Nephron (organoid): ENCODE data around the gene CLPTM1L.
"Not testable (repeated sequence)": the region's sequence is repeated elsewhere in the genome, so short reads cannot be mapped to it uniquely, and the experiment has no call there.

ENCODE experiments used
- H3K27ac Mint-ChIP-seq, 3 experiments: 2 replicates each; pipeline ENCODE4 v1.8.0; 2020; ENCODE audit warnings: mixed read lengths in 3 of 3, mild to moderate bottlenecking in 2 of 3, moderate library complexity in 1 of 3
- H3K27me3 Mint-ChIP-seq: 2 replicates; pipeline ENCODE4 v1.8.0; 2021; ENCODE audit warnings: low read depth, mild to moderate bottlenecking, moderate library complexity, mixed read lengths
- H3K36me3 Mint-ChIP-seq: 2 replicates; pipeline ENCODE4 v1.8.0; 2020; ENCODE audit warnings: low read depth, mixed read lengths
- H3K4me1 Mint-ChIP-seq: 2 replicates; pipeline ENCODE4 v1.8.0; 2020; ENCODE audit warnings: mixed read lengths
- H3K4me3 Mint-ChIP-seq, 3 experiments: 2 replicates each; pipeline ENCODE4 v1.8.0; 2020; ENCODE audit warnings: mild to moderate bottlenecking in 3 of 3, mixed read lengths in 3 of 3, moderate library complexity in 2 of 3
- H3K9me3 Mint-ChIP-seq: 2 replicates; pipeline ENCODE4 v1.8.0; 2020; ENCODE audit warnings: mixed read lengths
- CTCF ChIP-seq, 3 experiments: fragments of 200-600 bp; sonication (generic); IDR thresholded peaks; one replicate each; pipeline ENCODE4 v1.5.0; 2021; ENCODE audit warnings: antibody characterized with exemption in 3 of 3; ENCODE audit not compliant: unreplicated experiment in 3 of 3

The CLPTM1L gene

GRCh38 chr5:1278216-1278615 is 66.7 kb downstream of the CLPTM1L start:
- Mint-ChIP-seq H3K27me3 (peaks cover 4% of the 10 kb centered on the region), H3K36me3 (no peaks in the 10 kb centered on the region), H3K4me3 (no peak overlapping the region), H3K9me3 (no peaks in the 10 kb centered on the region), H3K4me1 (no peaks in the 10 kb centered on the region), H3K27ac (no peak overlapping the region)
- TF ChIP-seq CTCF (IDR thresholded peaks at IDR 0.05; ENCODE audit: unreplicated experiment in 3 of 3) = no peak

DNA sequence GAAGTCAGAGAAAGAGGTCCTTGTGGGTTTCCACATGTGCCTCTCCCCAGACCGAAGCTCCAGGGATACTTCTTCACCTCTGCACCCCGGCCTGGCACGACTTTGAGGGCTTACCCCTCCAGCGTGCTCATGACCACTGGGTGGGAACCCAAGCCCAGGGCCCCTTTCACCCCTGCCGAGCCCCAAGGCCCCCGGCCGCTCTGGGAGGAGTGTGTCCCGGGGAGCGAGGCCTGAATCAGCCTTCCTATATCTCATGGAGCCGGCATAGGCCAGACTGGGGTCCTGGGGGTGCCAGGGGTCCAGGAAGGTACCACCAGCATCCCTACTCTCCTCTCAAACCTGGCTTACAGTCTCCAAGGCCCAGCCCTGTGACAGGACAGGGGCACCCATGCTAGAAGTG is 67.1 kb downstream of the CLPTM1L start:
- no peak overlapping the region for H3K27ac Mint-ChIP-seq
- peaks cover 4% of the 10 kb centered on the region for H3K27me3 Mint-ChIP-seq
- no peak for TF ChIP-seq CTCF (IDR thresholded peaks at IDR 0.05; ENCODE audit: unreplicated experiment in 3 of 3)
- H3K4me1 Mint-ChIP-seq = no peaks in the 10 kb centered on the region
- H3K4me3 Mint-ChIP-seq = no peak overlapping the region
- no peaks in the 10 kb centered on the region for H3K36me3 Mint-ChIP-seq
- H3K9me3 Mint-ChIP-seq = no peaks in the 10 kb centered on the region

DNA sequence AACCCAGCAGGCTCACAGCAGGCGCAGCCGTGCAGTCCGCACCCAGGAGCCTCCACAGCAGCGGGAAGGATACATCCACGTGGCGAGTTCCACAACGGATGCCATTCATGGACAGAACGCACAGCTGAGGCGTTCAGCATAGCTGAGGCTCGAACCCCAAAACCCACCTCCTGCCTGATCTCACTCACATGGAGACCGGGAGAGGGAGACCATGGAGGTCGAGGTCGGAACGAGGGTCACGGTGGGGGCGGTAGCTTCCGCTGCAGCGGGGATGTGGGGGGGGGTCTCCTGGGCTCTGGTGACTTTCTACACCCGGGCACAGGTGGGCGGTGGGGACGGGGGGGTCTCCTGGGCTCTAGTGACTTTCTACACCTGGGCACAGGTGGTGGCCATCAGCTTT is 67.6 kb downstream of the CLPTM1L start:
- Mint-ChIP-seq H3K36me3 (no peaks in the 10 kb centered on the region), H3K27me3 (peaks cover 4% of the 10 kb centered on the region), H3K9me3 (no peaks in the 10 kb centered on the region), H3K4me3 (no peak overlapping the region), H3K4me1 (no peaks in the 10 kb centered on the region), H3K27ac (no peak overlapping the region)
- TF ChIP-seq CTCF (IDR thresholded peaks at IDR 0.05; ENCODE audit: unreplicated experiment in 3 of 3) = no peak

DNA sequence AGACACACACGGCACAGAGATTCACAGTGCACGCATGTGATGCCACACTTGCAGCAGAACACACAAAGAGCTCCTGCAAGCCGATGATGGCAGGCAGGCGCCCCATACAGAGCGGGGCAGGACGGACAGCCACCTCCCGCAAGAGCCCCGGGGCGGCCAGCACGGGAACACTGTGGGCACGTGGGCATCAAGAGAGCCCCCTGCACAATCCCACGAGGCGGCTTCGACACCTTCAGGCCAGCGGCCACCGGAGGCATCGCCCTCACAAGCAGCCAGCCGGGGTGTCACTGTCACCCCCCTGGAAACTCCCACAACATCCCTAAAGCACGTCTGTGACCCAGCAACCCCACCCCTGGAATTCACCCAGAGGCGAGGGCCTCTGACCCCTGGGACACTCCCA is 68.0 kb downstream of the CLPTM1L start:
- Mint-ChIP-seq H3K27ac (no peak overlapping the region), H3K36me3 (no peaks in the 10 kb centered on the region), H3K4me3 (no peak overlapping the region), H3K9me3 (no peaks in the 10 kb centered on the region), H3K4me1 (no peaks in the 10 kb centered on the region), H3K27me3 (peaks cover 4% of the 10 kb centered on the region)
- TF ChIP-seq CTCF (IDR thresholded peaks at IDR 0.05; ENCODE audit: unreplicated experiment in 3 of 3) = no peak

DNA sequence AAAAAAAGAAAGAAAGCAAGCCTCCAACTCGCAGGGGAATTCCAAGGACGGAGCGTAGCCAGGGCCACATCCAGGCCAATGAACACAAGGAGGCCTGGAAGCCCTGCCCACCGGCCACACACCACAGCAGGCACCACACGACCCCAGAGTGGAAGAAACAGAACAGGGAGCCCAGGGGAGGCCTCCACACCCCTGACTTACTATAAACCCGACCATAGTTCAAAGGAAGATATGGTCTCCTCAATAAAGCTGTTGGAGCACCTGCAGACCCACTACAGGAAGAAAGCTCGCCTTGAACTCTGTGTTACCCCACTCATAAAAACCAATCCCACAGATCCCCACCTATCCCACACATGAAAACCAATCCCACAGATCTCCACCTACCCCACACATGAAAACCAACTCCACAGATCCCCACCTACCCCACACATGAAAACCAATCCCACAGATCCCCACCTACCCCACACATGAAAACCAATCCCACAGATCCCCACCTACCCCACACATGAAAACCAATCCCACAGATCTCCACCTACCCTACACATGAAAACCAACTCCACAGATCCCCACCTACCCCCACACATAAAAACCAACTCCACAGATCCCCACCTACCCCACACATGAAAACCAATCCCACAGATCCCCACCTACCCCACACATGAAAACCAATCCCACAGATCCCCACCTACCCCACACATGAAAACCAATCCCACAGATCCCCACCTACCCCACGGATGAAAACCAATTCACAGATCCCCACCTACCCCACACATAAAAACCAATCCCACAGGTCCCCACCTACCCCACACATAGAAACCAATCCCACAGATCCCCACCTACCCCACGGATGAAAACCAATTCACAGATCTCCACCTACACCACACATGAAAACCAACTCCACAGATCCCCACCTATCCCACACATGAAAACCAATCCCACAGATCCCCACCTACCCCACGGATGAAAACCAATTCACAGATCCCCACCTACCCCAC is 69.2 kb downstream of the CLPTM1L start:
- not testable (repeated sequence) for H3K36me3 Mint-ChIP-seq, H3K9me3 Mint-ChIP-seq, H3K27ac Mint-ChIP-seq, H3K4me1 Mint-ChIP-seq, H3K27me3 Mint-ChIP-seq, H3K4me3 Mint-ChIP-seq

DNA sequence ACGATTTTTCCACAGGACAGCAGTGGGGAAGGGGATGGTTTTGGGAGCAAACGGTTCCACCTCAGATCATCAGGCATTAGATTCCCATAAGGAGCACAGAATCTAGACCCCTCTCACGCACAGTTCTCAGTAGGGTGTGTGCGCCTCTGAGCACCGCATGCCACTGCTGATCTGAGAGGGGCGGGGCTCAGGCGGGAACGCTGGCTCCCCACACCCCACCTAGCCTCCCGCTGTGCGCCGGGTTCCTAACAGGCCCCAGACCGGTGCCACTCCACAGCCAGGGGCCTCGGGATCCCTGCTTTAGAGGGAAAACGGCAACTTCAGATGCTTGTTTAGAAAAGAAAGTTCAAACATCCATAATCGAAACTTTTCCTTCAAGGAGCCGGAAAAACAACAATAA is 70.4 kb downstream of the CLPTM1L start:
- H3K4me1 Mint-ChIP-seq = no peaks in the 10 kb centered on the region
- H3K9me3 Mint-ChIP-seq = no peaks in the 10 kb centered on the region
- no peaks in the 10 kb centered on the region for H3K36me3 Mint-ChIP-seq
- peaks cover 4% of the 10 kb centered on the region for H3K27me3 Mint-ChIP-seq
- H3K27ac Mint-ChIP-seq = no peak overlapping the region
- H3K4me3 Mint-ChIP-seq = no peak overlapping the region
- TF ChIP-seq CTCF (IDR thresholded peaks at IDR 0.05; ENCODE audit: unreplicated experiment in 3 of 3) = no peak
